Prostate gland (tissue), 2 donors: ENCODE results near the gene FEM1C.

ENCODE experiments used
- POLR2A ChIP-seq: fragments of 450-650 bp; IDR thresholded peaks from one replicate; pipeline ENCODE4 v1.6.1; 2016; ENCODE audit warnings: antibody characterized with exemption, mild to moderate bottlenecking
- POLR2AphosphoS5 ChIP-seq: sonication (generic); formaldehyde crosslinking; IDR thresholded peaks from one replicate; pipeline ENCODE4 v1.6.1; 2017; ENCODE audit warnings: antibody characterized with exemption
- TF ChIP-seq, protein P1 (sequence below), 4 experiments: fragments of 200-600 bp in 2 of 4; fragments of 450-650 bp in 2 of 4; sonication (generic) in 2 of 4; IDR thresholded peaks; 1 replicate in 3 of 4; 2 replicates in 1 of 4; pipeline ENCODE4 v1.5.1; 2016 to 2019; ENCODE audit warnings: antibody characterized with exemption in 4 of 4, mild to moderate bottlenecking in 2 of 4, moderate library complexity in 2 of 4

DNA sequence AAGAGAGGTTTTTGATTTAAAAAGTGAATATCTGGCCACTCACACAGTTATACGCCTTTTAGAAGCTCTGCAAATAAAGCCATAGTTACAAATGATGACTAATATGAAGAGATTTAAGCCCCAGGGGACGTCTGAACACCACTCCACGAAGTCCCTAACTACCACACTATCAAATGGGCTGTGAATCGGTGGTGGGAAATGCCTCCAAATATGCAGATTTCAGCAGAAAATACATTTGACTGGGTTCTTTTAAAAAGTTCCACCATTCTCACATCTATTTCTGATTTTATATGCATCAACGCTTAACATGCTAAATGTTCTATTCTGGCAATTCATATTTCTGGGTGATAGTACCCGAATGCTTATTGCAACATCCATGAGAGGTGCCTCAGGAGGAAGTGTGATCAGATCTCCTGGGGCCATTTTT is 35.2 kb upstream of the FEM1C start:
- TF ChIP-seq, protein P1, sequence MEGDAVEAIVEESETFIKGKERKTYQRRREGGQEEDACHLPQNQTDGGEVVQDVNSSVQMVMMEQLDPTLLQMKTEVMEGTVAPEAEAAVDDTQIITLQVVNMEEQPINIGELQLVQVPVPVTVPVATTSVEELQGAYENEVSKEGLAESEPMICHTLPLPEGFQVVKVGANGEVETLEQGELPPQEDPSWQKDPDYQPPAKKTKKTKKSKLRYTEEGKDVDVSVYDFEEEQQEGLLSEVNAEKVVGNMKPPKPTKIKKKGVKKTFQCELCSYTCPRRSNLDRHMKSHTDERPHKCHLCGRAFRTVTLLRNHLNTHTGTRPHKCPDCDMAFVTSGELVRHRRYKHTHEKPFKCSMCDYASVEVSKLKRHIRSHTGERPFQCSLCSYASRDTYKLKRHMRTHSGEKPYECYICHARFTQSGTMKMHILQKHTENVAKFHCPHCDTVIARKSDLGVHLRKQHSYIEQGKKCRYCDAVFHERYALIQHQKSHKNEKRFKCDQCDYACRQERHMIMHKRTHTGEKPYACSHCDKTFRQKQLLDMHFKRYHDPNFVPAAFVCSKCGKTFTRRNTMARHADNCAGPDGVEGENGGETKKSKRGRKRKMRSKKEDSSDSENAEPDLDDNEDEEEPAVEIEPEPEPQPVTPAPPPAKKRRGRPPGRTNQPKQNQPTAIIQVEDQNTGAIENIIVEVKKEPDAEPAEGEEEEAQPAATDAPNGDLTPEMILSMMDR (IDR thresholded peaks at IDR 0.05), result no peak
- no peak for TF ChIP-seq POLR2A
- no peak for TF ChIP-seq POLR2AphosphoS5
